GM12892 (cell line): ENCODE measurements around the gene ANKRD33.

Experiments
- POLR2A ChIP-seq: IDR thresholded peaks from 2 replicates; pipeline ENCODE4 v1.6.1; 2011; ENCODE audit warnings: low read depth, low read length, control low read depth
- POLR2AphosphoS5 ChIP-seq: IDR thresholded peaks from 2 replicates; pipeline ENCODE4 v1.6.1; 2011; ENCODE audit warnings: low read depth, low read length, control low read depth
- TAF1 ChIP-seq: IDR thresholded peaks from 2 replicates; pipeline ENCODE4 v1.6.1; 2011; ENCODE audit warnings: low read depth, mild to moderate bottlenecking, control low read depth, low read length, borderline replicate concordance

DNA sequence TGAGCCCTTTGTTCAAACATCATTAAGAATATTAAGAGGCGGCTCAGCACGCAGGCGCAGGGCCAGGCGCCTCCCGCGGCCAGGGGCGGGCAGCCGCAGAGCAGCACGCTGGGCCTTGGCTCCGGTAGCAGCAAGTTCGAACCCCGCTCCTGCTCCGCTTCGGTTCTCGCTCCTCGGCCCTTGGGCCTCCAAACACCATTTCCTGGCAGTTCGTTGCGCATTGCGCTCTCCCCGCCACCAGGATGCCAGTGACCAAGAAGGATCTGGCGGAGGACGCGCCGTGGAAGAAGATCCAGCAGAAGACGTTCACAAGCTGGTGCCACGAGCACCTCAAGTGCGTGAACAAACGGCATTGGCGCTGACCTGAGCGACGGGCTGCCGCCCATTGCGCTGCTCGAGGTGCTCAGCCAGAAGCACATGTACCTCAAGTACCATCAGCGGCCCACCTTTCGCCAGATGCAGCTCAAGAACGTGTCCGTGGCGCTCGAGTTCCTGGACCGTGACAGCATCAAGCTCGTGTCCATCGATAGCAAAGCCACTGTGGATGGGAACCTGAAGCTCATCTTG lies 12.5 kb downstream of the ANKRD33 start:
- TF ChIP-seq POLR2A (no peak), TAF1 (no peak), POLR2AphosphoS5 (no peak)
